Common myeloid progenitor, CD34-positive (primary cell): Measurements from ENCODE around the gene ATP13A2.

ENCODE experiments used
- CTCF ChIA-PET: fragments of 350-600 bp; sonication (Branson Sonifier 250); formaldehyde crosslinking; loops from one replicate; lab custom pipeline; 2021; ENCODE audit warnings: antibody characterized with exemption; lab: Charles Lee
- POLR2A ChIA-PET: fragments of 350-600 bp; sonication (Branson Sonifier 250); formaldehyde crosslinking; loops from one replicate; lab custom pipeline; 2021; ENCODE audit warnings: antibody characterized with exemption; lab: Charles Lee
- DNase-seq, 3 donors: peaks; one replicate each; pipeline versions ENCODE4 v3.0.0 to v3.0.0-alpha.2; 2013
- H3K27ac ChIP-seq, 2 experiments: 1 replicate in 1 of 2; 2 replicates in 1 of 2; pipeline ENCODE4 v1.7.0; 2013; ENCODE audit warnings: inconsistent platforms in 2 of 2, low read length in 2 of 2, mild to moderate bottlenecking in 2 of 2, low read depth in 1 of 2, moderate library complexity in 1 of 2; ENCODE audit not compliant: severe bottlenecking in 2 of 2, insufficient read depth in 1 of 2, poor library complexity in 1 of 2
- H3K27me3 ChIP-seq, 5 experiments: replicated peaks in 2 of 5; 1 replicate in 3 of 5; 2 replicates in 2 of 5; pipeline versions ENCODE4 v1.6.1 to v1.7.0; 2013; ENCODE audit warnings: low read length in 4 of 5, mild to moderate bottlenecking in 2 of 5, moderate library complexity in 2 of 5, inconsistent platforms in 1 of 5; ENCODE audit not compliant: insufficient read depth in 5 of 5, control insufficient read depth in 4 of 5
- H3K36me3 ChIP-seq, 4 experiments: 1 replicate in 2 of 4; 2 replicates in 2 of 4; pipeline versions ENCODE4 v1.6.1 to v1.7.0; 2013; ENCODE audit warnings: low read length in 3 of 4, control low read depth in 1 of 4, mild to moderate bottlenecking in 1 of 4; ENCODE audit not compliant: control insufficient read depth in 4 of 4, insufficient read depth in 4 of 4
- H3K4me1 ChIP-seq, 4 experiments: 1 replicate in 3 of 4; 2 replicates in 1 of 4; pipeline versions ENCODE4 v1.6.1 to v1.7.1; 2013; ENCODE audit warnings: low read length in 3 of 4, mild to moderate bottlenecking in 3 of 4, control low read depth in 1 of 4, inconsistent platforms in 1 of 4, moderate library complexity in 1 of 4; ENCODE audit not compliant: control insufficient read depth in 4 of 4, insufficient read depth in 4 of 4; ENCODE audit errors: control extremely low read depth in 1 of 4
- H3K4me3 ChIP-seq, 7 experiments: 1 replicate in 4 of 7; 2 replicates in 3 of 7; pipeline versions ENCODE4 v1.5.1 to v1.7.0; 2013; ENCODE audit warnings: mild to moderate bottlenecking in 7 of 7, low read length in 6 of 7, moderate library complexity in 6 of 7, inconsistent platforms in 2 of 7, low read depth in 2 of 7, control low read depth in 1 of 7; ENCODE audit not compliant: insufficient read depth in 4 of 7, control insufficient read depth in 1 of 7; ENCODE audit errors: extremely low read depth in 1 of 7
- H3K9me3 ChIP-seq, 5 experiments: 1 replicate in 4 of 5; 2 replicates in 1 of 5; pipeline versions ENCODE4 v1.6.1 to v1.7.1; 2013; ENCODE audit warnings: low read length in 4 of 5, mild to moderate bottlenecking in 2 of 5, inconsistent platforms in 1 of 5, low read depth in 1 of 5, moderate library complexity in 1 of 5; ENCODE audit not compliant: control insufficient read depth in 4 of 5, insufficient read depth in 2 of 5; ENCODE audit errors: control extremely low read depth in 1 of 5
- WGBS: methylation state at CpG from one replicate; pipeline ENCODE4 v1.1.5; 2013; ENCODE audit not compliant: insufficient coverage; 5-methylcytosine and 5-hydroxymethylcytosine counted together

The ATP13A2 gene

DNA sequence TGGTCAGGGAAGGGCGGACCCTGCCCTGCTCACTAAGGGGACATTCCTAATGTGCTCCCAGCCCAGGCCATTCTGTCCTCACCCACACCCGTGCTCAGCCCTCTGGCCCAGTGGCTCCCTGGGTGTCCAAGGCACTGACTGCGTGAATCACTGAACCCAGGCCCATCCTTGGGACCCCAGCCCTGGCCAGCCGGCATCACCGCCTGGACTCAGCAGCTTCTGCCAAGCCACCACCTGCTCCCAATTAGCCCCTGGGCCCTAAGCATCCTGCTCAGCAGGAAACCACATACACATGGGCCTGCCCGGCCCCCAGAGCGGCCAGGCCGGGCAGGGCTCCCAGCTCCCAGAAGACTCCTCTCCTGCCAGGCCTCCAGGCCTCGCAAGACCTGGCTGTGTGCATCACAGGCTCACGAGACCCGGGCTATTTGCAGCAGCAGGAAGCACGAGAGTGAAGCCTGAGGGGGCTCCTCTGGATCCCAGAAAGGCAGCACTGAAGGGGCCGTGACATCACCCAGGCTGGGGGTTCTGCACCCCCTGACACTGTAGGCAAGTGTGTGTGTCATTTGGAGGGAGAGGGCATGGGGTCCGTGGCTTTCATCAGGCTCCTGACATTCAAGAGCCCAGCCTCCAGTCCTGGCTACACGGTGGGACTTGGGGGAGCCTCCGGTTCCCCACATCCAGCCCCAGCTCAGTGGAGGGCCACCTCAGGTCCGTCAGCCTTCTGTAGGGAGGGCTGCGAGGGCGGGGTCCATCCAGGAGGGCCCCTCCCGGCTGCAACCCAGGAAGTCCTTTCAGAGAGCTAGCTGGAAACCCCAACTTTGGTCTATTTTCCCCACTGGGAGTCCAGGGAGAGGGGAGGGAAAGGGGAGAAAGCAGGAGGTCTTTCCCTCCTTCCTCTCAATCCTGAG is 32.9 kb downstream of the ATP13A2 start:
- CTCF ChIA-PET, result interaction anchor here (0.7 to 2.0 kb wide), 10 partner anchors 11 to 67 kb away, joined by 3 to 8 read pairs (median 3); no protein-coding TSS in a partner anchor
- no peaks in the 10 kb centered on the region for H3K9me3 ChIP-seq
- no peak overlapping the region for H3K27ac ChIP-seq
- peaks cover 0 to 38% (median 26%) of the 10 kb centered on the region in 4 experiments for H3K4me1 ChIP-seq
- 40% methylated on average over 15 of the region's 20 CpGs for WGBS
- peak overlapping the region in 3 of 7 experiments; percentile 20 to 80 (median 48) for H3K4me3 ChIP-seq
- no peaks in the 10 kb centered on the region for H3K36me3 ChIP-seq
- peak; percentile 33 to 82 (median 77) for DNase-seq
- POLR2A ChIA-PET, result interaction anchor here (0.8 to 1.1 kb wide), 2 partner anchors 35 kb away, joined by 4 to 5 read pairs; no protein-coding TSS in a partner anchor
- H3K27me3 ChIP-seq, result peaks cover 0 to 14% (median 3%) of the 10 kb centered on the region in 5 experiments

- Histone ChIP-seq H3K9me3 (no peaks in the 10 kb centered on the region), H3K36me3 (no peaks in the 10 kb centered on the region), H3K4me3 (no peak overlapping the region), H3K27ac (no peak overlapping the region), H3K27me3 (peaks cover 0 to 14% (median 3%) of the 10 kb centered on the region in 5 experiments), H3K4me1 (peaks cover 0 to 34% (median 25%) of the 10 kb centered on the region in 4 experiments)
- ChIA-PET CTCF (interaction anchor here (0.7 to 2.0 kb wide), 6 partner anchors 11 to 68 kb away, joined by 3 to 8 read pairs (median 4); no protein-coding TSS in a partner anchor), POLR2A (interaction anchor here (0.8 kb wide), 1 partner anchor 36 kb away, joined by 4 read pairs; no protein-coding TSS in a partner anchor)
- 93% methylated on average over 3 of the region's 4 CpGs for whole genome bisulfite sequencing
- no peak for DNase-seq
Measured at GRCh38 chr1:16978139-16978538, 33.6 kb downstream of the ATP13A2 start.

DNA sequence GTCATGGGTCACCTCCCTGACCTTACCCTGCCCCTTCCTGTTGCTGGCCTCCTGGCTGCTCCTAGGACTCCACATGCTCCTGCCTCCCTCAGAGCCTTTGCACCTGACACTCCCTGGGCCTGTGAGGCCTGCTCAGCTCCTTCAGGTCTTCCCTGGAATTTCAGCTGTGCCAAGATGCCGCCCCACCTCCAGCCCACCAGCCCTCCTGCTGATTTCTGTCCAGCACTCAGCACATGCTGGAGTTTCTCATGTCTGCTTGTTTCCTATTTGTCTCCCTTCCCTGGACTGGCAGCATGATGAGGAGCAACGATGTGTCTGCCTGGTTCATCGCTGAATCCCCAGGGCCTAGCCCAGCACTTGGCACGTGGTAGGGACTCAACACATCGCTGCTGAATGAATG is 34.4 kb downstream of the ATP13A2 start:
- ChIA-PET CTCF (interaction anchor here (1.1 to 2.0 kb wide), 3 partner anchors 13 to 68 kb away, joined by 3 to 8 read pairs (median 4); no protein-coding TSS in a partner anchor), POLR2A (no interaction called here)
- no peak for DNase-seq
- Histone ChIP-seq H3K9me3 (no peaks in the 10 kb centered on the region), H3K27ac (no peak overlapping the region), H3K4me1 (peaks cover 0 to 28% (median 23%) of the 10 kb centered on the region in 4 experiments), H3K4me3 (no peak overlapping the region), H3K27me3 (peaks cover 0 to 14% (median 3%) of the 10 kb centered on the region in 5 experiments), H3K36me3 (no peaks in the 10 kb centered on the region)
- 98% methylated on average over 5 of the region's 5 CpGs for WGBS

DNA sequence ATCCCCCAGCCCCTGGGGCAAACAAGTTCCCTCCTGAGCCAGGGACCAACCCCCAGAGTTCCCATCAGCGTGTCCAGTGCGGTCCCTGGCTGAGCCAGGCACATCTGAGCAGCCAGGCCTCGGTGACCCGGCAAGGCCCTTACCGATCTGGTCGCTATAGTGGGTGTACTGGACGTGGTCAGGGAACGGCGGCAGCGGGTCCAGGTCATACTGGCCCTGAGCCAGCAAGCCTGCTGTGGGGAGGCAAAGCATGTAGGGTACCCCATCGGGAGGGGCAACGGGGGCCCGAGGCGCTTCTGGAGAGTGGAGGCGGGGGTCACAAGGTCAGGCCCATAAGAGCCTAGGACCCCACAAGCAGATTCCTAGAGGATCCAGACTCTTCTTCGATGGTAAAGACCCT is 34.8 kb downstream of the ATP13A2 start:
- Histone ChIP-seq H3K36me3 (no peaks in the 10 kb centered on the region), H3K27me3 (peaks cover 0 to 14% (median 3%) of the 10 kb centered on the region in 5 experiments), H3K27ac (no peak overlapping the region), H3K4me1 (peaks cover 0 to 28% (median 23%) of the 10 kb centered on the region in 4 experiments), H3K4me3 (no peak overlapping the region), H3K9me3 (no peaks in the 10 kb centered on the region)
- no peak for DNase-seq
- POLR2A ChIA-PET, result no interaction called here
- CTCF ChIA-PET, result interaction anchor here (1.5 kb wide), 1 partner anchor 10 kb away, joined by 4 read pairs; no protein-coding TSS in a partner anchor
- WGBS, result 94% methylated on average over 15 of the region's 16 CpGs

DNA sequence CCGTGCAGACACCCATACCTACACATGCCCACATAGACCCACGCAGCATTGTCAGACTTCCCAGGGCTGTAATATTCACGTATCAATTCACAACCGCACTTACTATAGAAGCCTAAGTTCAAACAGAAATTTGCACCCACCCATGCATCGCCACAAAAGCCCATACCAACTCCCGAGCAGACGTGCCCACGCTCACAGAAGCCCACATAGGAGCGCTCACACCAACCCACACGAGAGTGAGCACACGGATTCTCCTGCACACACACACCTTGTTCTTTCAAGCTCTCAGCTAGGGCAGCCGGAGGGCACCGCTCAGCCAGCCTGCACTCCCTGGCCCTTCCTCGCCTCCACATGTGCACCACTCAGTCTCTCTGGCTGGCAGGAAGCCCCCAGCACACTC is 35.9 kb downstream of the ATP13A2 start:
- 98% methylated on average over 13 of the region's 14 CpGs for WGBS
- H3K36me3 ChIP-seq, result peaks cover 0 to 5% (median 0%) of the 10 kb centered on the region in 4 experiments
- H3K4me1 ChIP-seq, result peaks cover 0 to 27% (median 22%) of the 10 kb centered on the region in 4 experiments
- POLR2A ChIA-PET, result no interaction called here
- no peak overlapping the region for H3K4me3 ChIP-seq
- no peak overlapping the region for H3K27ac ChIP-seq
- CTCF ChIA-PET, result interaction anchor here (1.4 to 1.5 kb wide), 3 partner anchors 9 to 15 kb away, joined by 3 to 4 read pairs (median 4); no protein-coding TSS in a partner anchor
- DNase-seq, result no peak
- H3K9me3 ChIP-seq, result no peaks in the 10 kb centered on the region
- H3K27me3 ChIP-seq, result peaks cover 0 to 7% (median 2%) of the 10 kb centered on the region in 5 experiments

GRCh38 chr1:16975211-16975610 is 36.5 kb downstream of the ATP13A2 start:
- Histone ChIP-seq H3K27ac (no peak overlapping the region), H3K27me3 (peaks cover 0 to 3% (median 0%) of the 10 kb centered on the region in 5 experiments), H3K4me1 (peaks cover 0 to 23% (median 20%) of the 10 kb centered on the region in 4 experiments), H3K9me3 (no peaks in the 10 kb centered on the region), H3K4me3 (no peak overlapping the region), H3K36me3 (peaks cover 0 to 11% (median 0%) of the 10 kb centered on the region in 4 experiments)
- CTCF ChIA-PET, result interaction anchor here (1.4 to 1.5 kb wide), 3 partner anchors 8 to 15 kb away, joined by 3 to 4 read pairs (median 4); no protein-coding TSS in a partner anchor
- POLR2A ChIA-PET, result no interaction called here
- DNase-seq, result no peak
- 97% methylated on average over 12 of the region's 14 CpGs for WGBS
